ENCODE results near the gene NDUFS7.

Gene NDUFS7

DNA sequence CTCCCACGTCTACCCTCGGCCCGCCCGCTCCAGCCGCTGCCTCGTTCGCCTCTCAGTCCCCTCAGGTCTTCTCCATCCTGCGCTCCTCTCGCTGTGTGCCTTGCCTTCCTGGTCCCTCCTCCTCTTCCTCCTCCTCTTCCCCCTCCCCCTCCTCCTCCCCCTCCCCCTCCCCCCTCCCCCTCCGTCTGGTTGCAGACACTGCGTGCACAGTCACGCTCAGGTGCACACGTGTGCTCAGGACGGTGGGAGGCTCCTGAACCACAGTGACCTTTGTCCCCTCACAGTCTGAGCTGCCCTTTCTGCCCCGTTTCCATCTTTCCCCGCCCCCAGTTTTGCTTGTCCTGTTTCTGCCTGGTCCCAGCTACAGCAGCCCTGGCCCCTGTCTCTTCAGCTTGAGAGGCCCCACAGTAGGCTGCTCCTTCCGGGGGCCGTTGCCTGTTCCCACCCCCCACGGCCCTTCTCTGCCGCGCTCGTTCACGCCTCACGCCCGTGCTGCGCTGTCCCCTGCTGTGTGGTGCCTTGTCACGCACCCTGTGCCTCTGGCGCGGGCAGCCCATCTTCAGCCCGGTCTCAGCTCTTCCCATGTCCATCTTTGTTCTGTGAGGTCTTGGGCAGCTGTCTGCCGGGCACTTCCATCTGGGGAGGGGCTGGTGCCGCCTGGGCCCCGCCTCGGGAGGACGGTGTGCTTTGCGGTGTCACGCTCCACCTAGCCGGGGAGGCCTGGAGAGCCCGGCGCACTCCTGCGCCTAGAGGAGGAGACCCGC lies 40.7 kb downstream of the NDUFS7 start:
- Histone ChIP-seq H3K27ac (ENCODE audit: insufficient read depth, low read length, poor library complexity, severe bottlenecking) (no peak overlapping the region), H3K36me3 (ENCODE audit: control insufficient read depth, insufficient read depth, low read length) (peaks cover 89% of the 10 kb centered on the region), H3K27me3 (replicated peaks; ENCODE audit: control insufficient read depth, insufficient read depth, low read length, poor library complexity, severe bottlenecking) (no peaks in the 10 kb centered on the region), H3K4me1 (ENCODE audit: control insufficient read depth, insufficient read depth, low read length, poor library complexity, severe bottlenecking) (no peaks in the 10 kb centered on the region), H3K9me3 (ENCODE audit: control insufficient read depth, low read length) (no peaks in the 10 kb centered on the region), H3K4me3 (ENCODE audit: insufficient read depth, low read depth, low read length, poor library complexity, severe bottlenecking) (no peak overlapping the region)
- no peak for DNase-seq

DNA sequence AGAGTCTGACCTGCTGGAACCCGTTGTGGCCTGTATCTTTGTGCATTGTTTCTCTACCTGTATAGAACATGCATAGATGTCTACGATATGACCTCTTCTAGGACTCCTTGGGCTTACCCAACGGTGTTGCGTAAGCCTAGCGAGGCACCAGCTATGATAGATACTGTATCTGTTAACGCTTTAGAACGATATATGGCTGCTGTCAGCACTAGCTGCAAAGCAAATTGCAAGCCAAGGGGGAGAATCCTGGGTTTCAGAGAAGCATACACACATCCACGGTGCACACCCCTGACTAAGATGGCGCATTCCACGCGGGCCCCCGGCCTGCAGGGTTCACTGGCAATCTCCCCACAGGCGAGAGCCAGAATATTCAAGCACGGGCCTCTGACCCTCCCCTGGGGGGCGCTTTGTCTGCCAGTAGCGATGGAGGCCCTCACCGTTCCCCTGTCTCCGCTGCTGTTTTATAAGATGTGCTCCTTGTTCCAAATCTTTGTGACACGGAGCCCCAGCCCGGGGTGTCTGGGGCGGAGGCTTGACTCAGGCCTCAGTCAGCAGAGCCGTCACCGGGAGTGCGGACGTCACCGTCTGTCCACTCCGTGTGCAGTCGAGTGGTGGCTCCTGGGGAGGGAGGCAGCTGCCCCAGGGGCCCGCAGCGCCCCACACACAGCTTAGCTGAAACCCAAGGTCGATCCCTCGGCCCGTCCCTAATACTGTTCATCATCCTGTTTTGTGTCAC lies 41.6 kb downstream of the NDUFS7 start:
- no peak overlapping the region for H3K27ac ChIP-seq (ENCODE audit: insufficient read depth, low read length, poor library complexity, severe bottlenecking)
- H3K27me3 ChIP-seq (replicated peaks; ENCODE audit: control insufficient read depth, insufficient read depth, low read length, poor library complexity, severe bottlenecking) = no peaks in the 10 kb centered on the region
- no peaks in the 10 kb centered on the region for H3K4me1 ChIP-seq (ENCODE audit: control insufficient read depth, insufficient read depth, low read length, poor library complexity, severe bottlenecking)
- no peak overlapping the region for H3K4me3 ChIP-seq (ENCODE audit: insufficient read depth, low read depth, low read length, poor library complexity, severe bottlenecking)
- no peaks in the 10 kb centered on the region for H3K9me3 ChIP-seq (ENCODE audit: control insufficient read depth, low read length)
- peaks cover 92% of the 10 kb centered on the region for H3K36me3 ChIP-seq (ENCODE audit: control insufficient read depth, insufficient read depth, low read length)
- no peak for DNase-seq

DNA sequence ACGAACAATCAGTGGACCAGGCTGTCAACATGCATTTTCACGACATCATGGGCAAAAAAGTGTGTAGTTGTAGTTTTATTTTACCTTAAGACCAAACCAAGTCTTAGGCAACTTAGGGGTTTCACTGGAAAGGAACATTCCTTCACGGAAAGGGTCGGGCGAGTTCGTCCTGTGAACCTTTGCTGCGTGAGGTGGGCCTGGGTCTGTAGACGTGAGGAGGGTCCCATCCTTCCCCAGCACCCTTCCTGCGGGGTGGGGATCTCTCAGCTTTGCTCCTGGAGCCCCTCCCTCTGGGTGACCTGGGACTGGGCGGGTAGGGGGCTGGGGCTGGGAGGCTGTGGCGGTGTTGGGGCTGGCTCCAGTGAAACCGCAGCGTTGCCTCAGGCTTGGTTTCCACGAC lies 42.2 kb downstream of the NDUFS7 start:
- Histone ChIP-seq H3K27me3 (replicated peaks; ENCODE audit: control insufficient read depth, insufficient read depth, low read length, poor library complexity, severe bottlenecking) (no peaks in the 10 kb centered on the region), H3K36me3 (ENCODE audit: control insufficient read depth, insufficient read depth, low read length) (peaks cover 85% of the 10 kb centered on the region), H3K27ac (ENCODE audit: insufficient read depth, low read length, poor library complexity, severe bottlenecking) (no peak overlapping the region)

DNA sequence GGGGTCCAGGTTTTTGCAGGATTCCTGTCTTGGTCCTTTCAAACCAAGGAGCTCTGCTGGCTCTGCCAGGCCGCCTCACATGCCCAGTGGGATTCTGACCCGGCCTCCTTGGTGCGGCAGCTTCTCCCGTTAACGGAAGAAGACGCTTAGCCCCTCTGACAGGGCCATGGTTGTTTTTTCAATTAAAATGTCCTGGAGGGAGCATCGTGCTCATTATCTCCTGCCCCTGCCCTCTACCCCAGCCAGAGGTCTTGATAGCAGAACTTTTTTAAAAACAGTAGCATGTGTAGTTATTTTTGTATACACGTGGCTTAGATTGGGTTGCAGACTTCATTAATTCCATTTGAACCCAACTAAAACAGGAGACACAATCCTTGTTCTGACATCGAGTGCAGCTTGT lies 43.0 kb downstream of the NDUFS7 start:
- H3K27ac ChIP-seq (ENCODE audit: insufficient read depth, low read length, poor library complexity, severe bottlenecking) = no peak overlapping the region
- H3K4me1 ChIP-seq (ENCODE audit: control insufficient read depth, insufficient read depth, low read length, poor library complexity, severe bottlenecking) = no peaks in the 10 kb centered on the region
- H3K9me3 ChIP-seq (ENCODE audit: control insufficient read depth, low read length) = no peaks in the 10 kb centered on the region
- no peaks in the 10 kb centered on the region for H3K27me3 ChIP-seq (replicated peaks; ENCODE audit: control insufficient read depth, insufficient read depth, low read length, poor library complexity, severe bottlenecking)
- no peak overlapping the region for H3K4me3 ChIP-seq (ENCODE audit: insufficient read depth, low read depth, low read length, poor library complexity, severe bottlenecking)
- no peak for DNase-seq
- H3K36me3 ChIP-seq (ENCODE audit: control insufficient read depth, insufficient read depth, low read length) = peaks cover 83% of the 10 kb centered on the region

More for the DNA sequence above, 42.2 kb downstream of the NDUFS7 start:
- no peak overlapping the region for H3K4me3 ChIP-seq (ENCODE audit: insufficient read depth, low read depth, low read length, poor library complexity, severe bottlenecking)
- no peaks in the 10 kb centered on the region for H3K9me3 ChIP-seq (ENCODE audit: control insufficient read depth, low read length)
- DNase-seq = no peak
- no peaks in the 10 kb centered on the region for H3K4me1 ChIP-seq (ENCODE audit: control insufficient read depth, insufficient read depth, low read length, poor library complexity, severe bottlenecking)

DNA sequence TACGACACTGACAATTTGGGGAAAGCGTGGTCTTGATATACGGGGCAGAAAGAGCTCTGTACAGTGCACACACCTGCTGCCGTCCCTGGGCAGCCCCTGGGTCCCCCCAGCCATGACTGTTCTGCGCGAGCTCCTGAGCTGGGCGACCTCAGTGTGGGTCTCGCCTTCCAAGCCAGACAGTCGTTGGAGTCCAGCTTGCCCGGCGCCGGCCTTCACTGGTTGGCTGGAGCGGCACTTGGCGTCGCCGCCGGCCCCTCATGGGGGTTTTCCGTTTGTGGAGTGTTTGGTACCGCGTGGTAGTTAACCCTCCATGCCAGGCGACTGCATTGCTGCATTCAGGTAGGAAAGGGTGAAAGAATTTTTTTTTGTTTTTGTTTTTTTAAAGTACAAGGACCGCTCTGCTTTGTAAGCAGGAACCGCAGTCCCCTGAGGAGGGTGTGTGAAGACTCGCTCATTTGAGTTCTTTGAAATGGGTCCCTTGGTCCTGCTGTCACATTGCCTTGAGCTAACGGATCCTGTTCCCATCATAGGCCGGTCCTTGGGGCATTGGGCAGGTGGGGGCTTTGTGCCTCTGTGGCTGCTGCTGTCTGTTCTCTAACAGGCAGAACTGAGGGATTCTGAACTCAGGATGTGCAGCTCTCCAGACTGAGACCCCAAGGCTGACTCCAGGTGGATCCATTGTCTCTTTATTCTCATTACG lies 43.7 kb downstream of the NDUFS7 start:
- no peak for DNase-seq
- H3K4me3 ChIP-seq (ENCODE audit: insufficient read depth, low read depth, low read length, poor library complexity, severe bottlenecking) = no peak overlapping the region
- H3K27ac ChIP-seq (ENCODE audit: insufficient read depth, low read length, poor library complexity, severe bottlenecking) = no peak overlapping the region
- H3K4me1 ChIP-seq (ENCODE audit: control insufficient read depth, insufficient read depth, low read length, poor library complexity, severe bottlenecking) = no peaks in the 10 kb centered on the region
- no peaks in the 10 kb centered on the region for H3K9me3 ChIP-seq (ENCODE audit: control insufficient read depth, low read length)
- no peaks in the 10 kb centered on the region for H3K27me3 ChIP-seq (replicated peaks; ENCODE audit: control insufficient read depth, insufficient read depth, low read length, poor library complexity, severe bottlenecking)
- peaks cover 83% of the 10 kb centered on the region for H3K36me3 ChIP-seq (ENCODE audit: control insufficient read depth, insufficient read depth, low read length)

DNA sequence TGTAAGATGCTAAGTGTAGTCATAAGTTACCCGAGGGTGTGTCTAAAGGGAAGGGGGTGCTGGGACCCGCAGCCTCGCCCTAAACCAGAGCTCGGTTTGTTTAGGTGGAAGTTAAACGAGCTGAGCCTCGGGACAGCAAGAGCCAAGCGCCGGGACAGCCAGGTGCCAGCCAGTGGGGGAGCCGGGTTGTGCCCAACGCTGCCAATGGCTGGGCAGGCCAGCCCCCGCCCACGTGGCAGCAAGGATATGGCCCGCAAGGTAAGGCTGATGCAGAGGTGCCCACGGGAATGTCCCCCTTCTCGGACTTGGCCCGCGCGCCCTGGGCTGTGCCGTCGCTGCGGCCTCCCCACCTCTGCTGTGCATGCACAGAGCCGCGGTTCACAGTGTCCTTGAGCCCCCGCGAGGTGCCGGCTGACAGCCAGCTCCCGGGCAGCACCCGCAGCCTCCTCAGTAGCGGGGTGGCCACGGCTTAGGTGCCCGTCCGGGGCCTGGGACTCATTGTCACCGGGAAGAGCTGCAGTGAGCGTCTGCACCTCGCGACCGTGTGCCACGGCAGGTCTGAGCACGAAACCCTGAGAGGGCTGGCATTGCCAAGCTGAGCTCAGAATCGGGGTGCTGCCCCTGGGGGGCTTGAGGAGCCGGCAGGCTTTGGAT lies 45.2 kb downstream of the NDUFS7 start:
- H3K4me1 ChIP-seq (ENCODE audit: control insufficient read depth, insufficient read depth, low read length, poor library complexity, severe bottlenecking) = no peaks in the 10 kb centered on the region
- no peaks in the 10 kb centered on the region for H3K27me3 ChIP-seq (replicated peaks; ENCODE audit: control insufficient read depth, insufficient read depth, low read length, poor library complexity, severe bottlenecking)
- H3K9me3 ChIP-seq (ENCODE audit: control insufficient read depth, low read length) = no peaks in the 10 kb centered on the region
- H3K4me3 ChIP-seq (ENCODE audit: insufficient read depth, low read depth, low read length, poor library complexity, severe bottlenecking) = no peak overlapping the region
- H3K36me3 ChIP-seq (ENCODE audit: control insufficient read depth, insufficient read depth, low read length) = peaks cover 83% of the 10 kb centered on the region
- H3K27ac ChIP-seq (ENCODE audit: insufficient read depth, low read length, poor library complexity, severe bottlenecking) = no peak overlapping the region
- DNase-seq = no peak

DNA sequence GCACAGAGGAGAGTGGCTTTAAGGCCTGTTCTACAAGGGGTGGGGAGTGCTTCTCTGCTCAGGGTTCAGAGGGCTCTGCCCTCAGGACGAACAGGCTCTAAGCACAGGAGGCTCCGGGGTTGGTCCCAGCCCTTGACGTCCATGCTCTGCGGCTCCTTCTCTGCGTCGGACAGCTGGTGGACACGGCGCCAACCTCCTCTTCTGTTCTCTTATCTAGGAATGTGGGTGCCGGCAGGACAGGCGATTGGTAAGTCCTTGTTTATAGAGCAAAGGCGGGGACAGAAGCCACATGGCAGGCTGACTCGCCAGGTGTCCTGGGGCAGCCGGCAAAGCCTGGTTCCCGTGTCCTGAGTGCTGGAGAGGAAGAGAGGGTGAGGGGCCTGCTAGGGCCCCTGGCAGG lies 46.0 kb downstream of the NDUFS7 start:
- no peaks in the 10 kb centered on the region for H3K4me1 ChIP-seq (ENCODE audit: control insufficient read depth, insufficient read depth, low read length, poor library complexity, severe bottlenecking)
- no peak overlapping the region for H3K27ac ChIP-seq (ENCODE audit: insufficient read depth, low read length, poor library complexity, severe bottlenecking)
- H3K4me3 ChIP-seq (ENCODE audit: insufficient read depth, low read depth, low read length, poor library complexity, severe bottlenecking) = no peak overlapping the region
- no peaks in the 10 kb centered on the region for H3K27me3 ChIP-seq (replicated peaks; ENCODE audit: control insufficient read depth, insufficient read depth, low read length, poor library complexity, severe bottlenecking)
- H3K36me3 ChIP-seq (ENCODE audit: control insufficient read depth, insufficient read depth, low read length) = peaks cover 87% of the 10 kb centered on the region
- no peak for DNase-seq
- no peaks in the 10 kb centered on the region for H3K9me3 ChIP-seq (ENCODE audit: control insufficient read depth, low read length)

DNA sequence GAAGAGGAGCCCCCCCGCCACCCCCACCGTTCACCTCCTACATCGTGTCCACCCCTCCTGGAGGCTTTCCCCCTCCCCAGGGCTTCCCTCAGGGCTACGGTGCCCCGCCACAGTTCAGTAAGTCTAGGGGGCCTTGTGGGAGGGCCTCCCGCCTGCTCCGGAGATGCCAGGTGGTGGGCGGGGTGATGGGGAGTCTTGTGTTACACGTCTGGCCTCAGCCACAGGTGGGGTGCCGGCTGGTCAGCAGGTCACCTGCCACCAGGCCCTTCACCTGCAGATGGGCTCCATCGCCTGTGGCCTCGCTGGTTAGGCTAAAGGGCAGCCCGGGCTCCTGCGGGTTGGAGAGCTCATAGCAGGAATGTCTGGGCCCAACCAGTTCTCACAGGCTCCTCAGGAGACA lies 46.5 kb downstream of the NDUFS7 start:
- H3K36me3 ChIP-seq (ENCODE audit: control insufficient read depth, insufficient read depth, low read length) = peaks cover 84% of the 10 kb centered on the region
- DNase-seq = no peak
- no peaks in the 10 kb centered on the region for H3K9me3 ChIP-seq (ENCODE audit: control insufficient read depth, low read length)
- no peak overlapping the region for H3K27ac ChIP-seq (ENCODE audit: insufficient read depth, low read length, poor library complexity, severe bottlenecking)
- H3K4me1 ChIP-seq (ENCODE audit: control insufficient read depth, insufficient read depth, low read length, poor library complexity, severe bottlenecking) = no peaks in the 10 kb centered on the region
- H3K27me3 ChIP-seq (replicated peaks; ENCODE audit: control insufficient read depth, insufficient read depth, low read length, poor library complexity, severe bottlenecking) = no peaks in the 10 kb centered on the region
- no peak overlapping the region for H3K4me3 ChIP-seq (ENCODE audit: insufficient read depth, low read depth, low read length, poor library complexity, severe bottlenecking)

DNA sequence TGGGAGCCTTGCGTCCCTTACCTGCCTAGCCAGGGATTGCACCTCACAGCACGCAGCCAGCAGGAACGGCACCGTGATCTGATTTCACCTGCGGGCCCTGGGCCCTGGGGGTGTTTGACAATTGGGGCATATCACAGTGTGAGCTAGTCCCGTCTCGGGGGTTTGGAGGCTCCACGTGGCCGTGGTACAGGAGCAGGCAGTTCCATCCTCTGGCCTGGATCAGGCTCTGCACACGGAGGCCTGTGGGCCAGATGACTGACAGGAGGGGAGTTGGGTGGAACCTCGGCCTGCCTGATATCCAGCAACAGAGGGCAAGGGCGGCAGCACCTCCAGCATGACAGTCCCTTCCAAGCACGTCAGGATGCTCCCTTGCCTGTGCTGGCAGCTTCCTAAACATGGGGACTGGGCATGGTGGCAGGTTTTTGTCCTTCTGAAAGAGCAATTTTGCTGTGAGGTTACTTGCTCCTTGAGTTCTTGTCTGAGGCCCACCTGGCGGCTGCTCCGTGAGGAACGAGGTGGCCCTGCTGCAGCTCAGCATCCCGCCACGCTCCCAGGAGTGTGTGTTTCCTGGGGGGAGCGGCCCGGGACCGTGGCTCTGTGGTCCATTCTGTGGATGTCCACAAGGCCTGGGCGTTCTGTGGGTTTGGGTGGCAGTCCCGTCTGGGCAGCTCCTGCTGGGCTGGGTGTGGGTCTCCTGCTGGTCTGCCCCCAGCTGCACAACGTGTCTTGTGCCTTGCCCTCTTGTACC lies 48.2 kb downstream of the NDUFS7 start:
- Histone ChIP-seq H3K36me3 (ENCODE audit: control insufficient read depth, insufficient read depth, low read length) (peaks cover 72% of the 10 kb centered on the region), H3K27ac (ENCODE audit: insufficient read depth, low read length, poor library complexity, severe bottlenecking) (no peak overlapping the region)

More for the DNA sequence above, 48.2 kb downstream of the NDUFS7 start:
- Histone ChIP-seq H3K27me3 (replicated peaks; ENCODE audit: control insufficient read depth, insufficient read depth, low read length, poor library complexity, severe bottlenecking) (no peaks in the 10 kb centered on the region), H3K4me3 (ENCODE audit: insufficient read depth, low read depth, low read length, poor library complexity, severe bottlenecking) (no peak overlapping the region), H3K4me1 (ENCODE audit: control insufficient read depth, insufficient read depth, low read length, poor library complexity, severe bottlenecking) (no peaks in the 10 kb centered on the region), H3K9me3 (ENCODE audit: control insufficient read depth, low read length) (no peaks in the 10 kb centered on the region)
- no peak for DNase-seq
